Transverse colon (tissue), 4 donors: ENCODE results near the gene UHRF2.

ENCODE experiments used
- EP300 ChIP-seq: sonication (generic); formaldehyde crosslinking; IDR thresholded peaks from one replicate; pipeline ENCODE4 v1.6.1; 2017; ENCODE audit warnings: antibody characterized with exemption, low read depth
- POLR2A ChIP-seq: fragments of 450-650 bp; IDR thresholded peaks from one replicate; pipeline ENCODE4 v1.6.1; 2016; ENCODE audit warnings: antibody characterized with exemption, mild to moderate bottlenecking, moderate library complexity
- POLR2AphosphoS5 ChIP-seq, 3 donors: sonication (generic); formaldehyde crosslinking; IDR thresholded peaks; one replicate each; pipeline ENCODE4 v1.6.1; 2016; ENCODE audit warnings: antibody characterized with exemption in 3 of 3
- TF ChIP-seq, protein P1 (sequence below), 5 experiments: fragments of 200-600 bp in 3 of 5; fragments of 450-650 bp in 2 of 5; sonication (generic) in 3 of 5; IDR thresholded peaks; 1 replicate in 2 of 5; 2 replicates in 3 of 5; pipeline ENCODE4 v1.5.1; 2016 to 2017; ENCODE audit warnings: antibody characterized with exemption in 5 of 5, inconsistent platforms in 3 of 5, mild to moderate bottlenecking in 2 of 5, moderate library complexity in 1 of 5

- TF ChIP-seq, protein P1, sequence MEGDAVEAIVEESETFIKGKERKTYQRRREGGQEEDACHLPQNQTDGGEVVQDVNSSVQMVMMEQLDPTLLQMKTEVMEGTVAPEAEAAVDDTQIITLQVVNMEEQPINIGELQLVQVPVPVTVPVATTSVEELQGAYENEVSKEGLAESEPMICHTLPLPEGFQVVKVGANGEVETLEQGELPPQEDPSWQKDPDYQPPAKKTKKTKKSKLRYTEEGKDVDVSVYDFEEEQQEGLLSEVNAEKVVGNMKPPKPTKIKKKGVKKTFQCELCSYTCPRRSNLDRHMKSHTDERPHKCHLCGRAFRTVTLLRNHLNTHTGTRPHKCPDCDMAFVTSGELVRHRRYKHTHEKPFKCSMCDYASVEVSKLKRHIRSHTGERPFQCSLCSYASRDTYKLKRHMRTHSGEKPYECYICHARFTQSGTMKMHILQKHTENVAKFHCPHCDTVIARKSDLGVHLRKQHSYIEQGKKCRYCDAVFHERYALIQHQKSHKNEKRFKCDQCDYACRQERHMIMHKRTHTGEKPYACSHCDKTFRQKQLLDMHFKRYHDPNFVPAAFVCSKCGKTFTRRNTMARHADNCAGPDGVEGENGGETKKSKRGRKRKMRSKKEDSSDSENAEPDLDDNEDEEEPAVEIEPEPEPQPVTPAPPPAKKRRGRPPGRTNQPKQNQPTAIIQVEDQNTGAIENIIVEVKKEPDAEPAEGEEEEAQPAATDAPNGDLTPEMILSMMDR (IDR thresholded peaks at IDR 0.05), result no peak
- no peak for TF ChIP-seq EP300
- no peak for TF ChIP-seq POLR2A
- no peak for TF ChIP-seq POLR2AphosphoS5 (IDR thresholded peaks at IDR 0.05)
Measured at GRCh38 chr9:6443661-6444060, 30.7 kb downstream of the UHRF2 start.
